GM23338 (cell line): ENCODE results near the gene TENT5D. TPM values are rescaled to one million over a fixed set of nuclear protein-coding genes. Genes with fewer than 3 reads are reported as not detected.

ENCODE experiments used
- ATAC-seq: fragments of 200-7000 bp; cut with Tn5 transposase; 3 replicates; pipeline ENCODE4 v1.9.1; 2020
- DNase-seq: peaks from one replicate; pipeline ENCODE4 v3.0.0-alpha.2; 2015; ENCODE audit warnings: low spot score
- H2AFZ ChIP-seq: fragments of 200-600 bp; sonication (generic); 2 replicates; pipeline ENCODE4 v1.8.0; 2016; ENCODE audit warnings: antibody characterized with exemption, mild to moderate bottlenecking, moderate library complexity
- H3F3A ChIP-seq: fragments of 200-600 bp; sonication (generic); replicated peaks from 2 replicates; pipeline ENCODE4 v1.8.0; 2017; ENCODE audit warnings: antibody characterized with exemption, mixed run types, low read depth
- H3K27ac ChIP-seq: fragments of 200-600 bp; sonication (generic); 2 replicates; pipeline ENCODE4 v1.6.1; 2016; ENCODE audit warnings: low read depth
- H3K27me3 ChIP-seq: fragments of 200-600 bp; sonication (generic); 2 replicates; pipeline ENCODE4 v1.8.0; 2016; ENCODE audit warnings: mild to moderate bottlenecking, mixed run types, moderate library complexity; ENCODE audit not compliant: insufficient read depth
- H3K36me3 ChIP-seq: fragments of 200-600 bp; sonication (generic); 2 replicates; pipeline ENCODE4 v1.8.0; 2016; ENCODE audit warnings: mild to moderate bottlenecking; ENCODE audit not compliant: insufficient read depth
- H3K4me1 ChIP-seq: fragments of 200-600 bp; sonication (generic); 2 replicates; pipeline ENCODE4 v1.8.0; 2016; ENCODE audit warnings: mild to moderate bottlenecking, moderate library complexity; ENCODE audit not compliant: insufficient read depth
- H3K4me2 ChIP-seq: fragments of 200-600 bp; sonication (generic); 2 replicates; pipeline ENCODE4 v1.7.1; 2017; ENCODE audit warnings: mixed run types
- H3K4me3 ChIP-seq: fragments of 200-600 bp; sonication (generic); 2 replicates; pipeline ENCODE4 v1.6.1; 2016; ENCODE audit warnings: mixed run types
- H3K79me2 ChIP-seq: fragments of 200-600 bp; sonication (generic); replicated peaks from 2 replicates; pipeline ENCODE4 v1.8.0; 2017; ENCODE audit warnings: mild to moderate bottlenecking; ENCODE audit not compliant: insufficient read depth
- H3K9me2 ChIP-seq: fragments of 200-600 bp; sonication (generic); 2 replicates; pipeline ENCODE4 v1.8.0; 2017; ENCODE audit not compliant: insufficient read depth
- H4K20me1 ChIP-seq: fragments of 200-600 bp; sonication (generic); replicated peaks from 2 replicates; pipeline ENCODE4 v1.8.0; 2017; ENCODE audit warnings: mild to moderate bottlenecking; ENCODE audit not compliant: insufficient read depth
- H3K27ac Mint-ChIP-seq: 2 replicates; pipeline ENCODE4 v1.8.0; 2020; ENCODE audit warnings: inconsistent platforms, mild to moderate bottlenecking, moderate library complexity, mixed read lengths
- H3K27me3 Mint-ChIP-seq: 3 replicates; pipeline ENCODE4 v1.8.0; 2022; ENCODE audit warnings: low read depth, mild to moderate bottlenecking, moderate library complexity, mixed read lengths, inconsistent platforms; ENCODE audit not compliant: insufficient read depth, poor library complexity
- H3K36me3 Mint-ChIP-seq: 3 replicates; pipeline ENCODE4 v1.8.0; 2021; ENCODE audit warnings: low read depth, mild to moderate bottlenecking, inconsistent platforms, moderate library complexity, mixed read lengths
- H3K4me1 Mint-ChIP-seq: 3 replicates; pipeline ENCODE4 v1.8.0; 2020; ENCODE audit warnings: mild to moderate bottlenecking, inconsistent platforms, mixed read lengths
- H3K4me3 Mint-ChIP-seq: 3 replicates; pipeline ENCODE4 v1.8.0; 2021; ENCODE audit warnings: moderate library complexity, mild to moderate bottlenecking, inconsistent platforms, mixed read lengths
- H3K9me3 Mint-ChIP-seq: 3 replicates; pipeline ENCODE4 v1.8.0; 2020; ENCODE audit warnings: moderate library complexity, mild to moderate bottlenecking, inconsistent platforms, mixed read lengths
- CREB1 ChIP-seq: fragments of 250-450 bp; sonication (Bioruptor Pico); IDR thresholded peaks from 2 replicates; pipeline ENCODE4 v1.5.0; 2020; ENCODE audit warnings: low read depth, mild to moderate bottlenecking, moderate library complexity
- CTCF ChIP-seq, 2 experiments: fragments of 200-600 bp in 1 of 2; sonication (generic) in 1 of 2; conservative IDR thresholded peaks; 2 replicates each; pipeline versions ENCODE4 v1.5.1 to v1.6.1; 2016 to 2017; ENCODE audit warnings: antibody characterized with exemption in 2 of 2, low read depth in 2 of 2, mild to moderate bottlenecking in 2 of 2, moderate library complexity in 1 of 2
- ETS1 ChIP-seq: IDR thresholded peaks from 2 replicates; pipeline ENCODE4 v1.6.1; 2016; ENCODE audit warnings: antibody characterized with exemption
- EZH2 ChIP-seq: fragments of 200-600 bp; sonication (generic); IDR thresholded peaks from one replicate; pipeline ENCODE4 v1.8.0; 2017; ENCODE audit warnings: antibody characterized with exemption, mild to moderate bottlenecking, low read depth; ENCODE audit not compliant: unreplicated experiment
- EZH2phosphoT487 ChIP-seq: fragments of 200-600 bp; sonication (generic); IDR thresholded peaks from one replicate; pipeline ENCODE4 v1.8.1; 2018; ENCODE audit warnings: antibody characterized with exemption; ENCODE audit not compliant: unreplicated experiment
- JUNB ChIP-seq: IDR thresholded peaks from one replicate; pipeline ENCODE4 v1.6.1; 2016; ENCODE audit warnings: antibody characterized with exemption; ENCODE audit not compliant: unreplicated experiment
- NANOG ChIP-seq: IDR thresholded peaks from 2 replicates; pipeline ENCODE4 v1.6.1; 2016; ENCODE audit warnings: antibody characterized with exemption, borderline replicate concordance
- POLR2AphosphoS5 ChIP-seq: IDR thresholded peaks from 2 replicates; pipeline ENCODE4 v1.6.1; 2016; ENCODE audit warnings: antibody characterized with exemption, low read depth
- REST ChIP-seq: IDR thresholded peaks from one replicate; pipeline ENCODE4 v1.6.1; 2018; ENCODE audit warnings: antibody characterized with exemption; ENCODE audit not compliant: unreplicated experiment
- STAT1 ChIP-seq: IDR thresholded peaks from one replicate; pipeline ENCODE4 v1.6.1; 2016; ENCODE audit warnings: antibody characterized with exemption; ENCODE audit not compliant: unreplicated experiment
- ZNF114 ChIP-seq: fragments of 250-450 bp; sonication (Bioruptor Pico); IDR thresholded peaks from 2 replicates; pipeline ENCODE4 v1.5.0; 2020; ENCODE audit warnings: mild to moderate bottlenecking, moderate library complexity
- ZNF331 ChIP-seq: fragments of 250-450 bp; sonication (Bioruptor Pico); IDR thresholded peaks from 2 replicates; pipeline ENCODE4 v1.5.0; 2020; ENCODE audit warnings: low read depth, mild to moderate bottlenecking, moderate library complexity
- polyA plus RNA-seq: library from polyadenylated mRNA; unstranded; fragments of >200 nt; fragmentation: Nextera tagmentation; extraction: Ambion mirVana; gene quantifications from 2 replicates; pipeline ENCODE4 v1.2.1, GENCODE V29; 2016
- total RNA-seq: library from RNA; depleted of rRNA; stranded (reverse); fragments of >200 nt; shearing (Covaris generic); gene quantifications from 2 replicates; pipeline ENCODE4 v1.2.3, GENCODE V29; 2014
- TF ChIP-seq, protein P1 (sequence below): fragments of 250-450 bp; sonication (Bioruptor Pico); IDR thresholded peaks from 2 replicates; pipeline ENCODE4 v1.5.0; 2020; ENCODE audit warnings: mild to moderate bottlenecking, moderate library complexity

Gene TENT5D
- total and polyA plus RNA-seq, 2 experiments from 2014 or later: 0.10 TPM; not detected in 1

DNA sequence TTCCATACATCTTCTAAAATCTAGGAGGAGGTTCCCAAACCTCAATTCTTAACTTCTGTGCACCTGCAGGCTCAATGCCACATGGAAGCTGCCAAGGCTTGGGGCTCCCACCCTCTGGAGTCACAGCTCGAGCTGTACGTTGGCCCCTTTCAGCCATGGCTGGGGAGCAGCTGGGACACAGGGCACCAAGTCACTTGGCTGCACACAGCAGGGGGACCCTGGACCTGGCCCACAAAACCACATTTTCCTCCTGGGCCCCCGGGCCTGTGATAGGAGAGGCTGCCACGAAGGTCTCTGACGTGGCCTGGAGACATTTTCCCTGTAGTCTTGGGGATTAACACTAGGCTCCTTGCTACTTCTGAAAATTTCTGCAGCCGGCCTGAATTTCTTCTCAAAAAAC, 8.2 kb upstream of the TENT5D start:
- H3K4me3 ChIP-seq: no peak overlapping the region
- no peaks in the 10 kb centered on the region for H3K4me1 ChIP-seq
- peaks cover 7% of the 10 kb centered on the region; the same call in 2 of the 3 replicates for H3K9me3 Mint-ChIP-seq
- ATAC-seq: no peak
- H3K36me3 Mint-ChIP-seq: no peaks in the 10 kb centered on the region; the same call in 2 of the 3 replicates
- H3K4me3 Mint-ChIP-seq: no peak overlapping the region
- no peak for DNase-seq
- no peaks in the 10 kb centered on the region for H3K27me3 ChIP-seq
- H3K27ac Mint-ChIP-seq: no peak overlapping the region
- no peak overlapping the region for H3K27ac ChIP-seq
- H3K27me3 Mint-ChIP-seq: no peaks in the 10 kb centered on the region
- H3F3A ChIP-seq: no peaks in the 10 kb centered on the region
- no peaks in the 10 kb centered on the region for H3K79me2 ChIP-seq
- no peaks in the 10 kb centered on the region for H3K4me1 Mint-ChIP-seq
- H4K20me1 ChIP-seq: no peaks in the 10 kb centered on the region
- no peak overlapping the region for H3K4me2 ChIP-seq
- no peaks in the 10 kb centered on the region for H3K9me2 ChIP-seq
- no peak overlapping the region for H2AFZ ChIP-seq
- H3K36me3 ChIP-seq: no peaks in the 10 kb centered on the region
- TF ChIP-seq STAT1: no peak
- no peak for TF ChIP-seq ZNF114 (CRISPR knock-in tag)
- TF ChIP-seq EZH2: no peak
- TF ChIP-seq CREB1 (CRISPR knock-in tag): no peak
- TF ChIP-seq ZNF331 (CRISPR knock-in tag): no peak
- TF ChIP-seq CTCF (conservative IDR thresholded peaks at IDR 0.05; ENCODE audit: low read depth in 2 of 2): no peak
- no peak for TF ChIP-seq EZH2phosphoT487
- no peak for TF ChIP-seq JUNB
- TF ChIP-seq, protein P1, sequence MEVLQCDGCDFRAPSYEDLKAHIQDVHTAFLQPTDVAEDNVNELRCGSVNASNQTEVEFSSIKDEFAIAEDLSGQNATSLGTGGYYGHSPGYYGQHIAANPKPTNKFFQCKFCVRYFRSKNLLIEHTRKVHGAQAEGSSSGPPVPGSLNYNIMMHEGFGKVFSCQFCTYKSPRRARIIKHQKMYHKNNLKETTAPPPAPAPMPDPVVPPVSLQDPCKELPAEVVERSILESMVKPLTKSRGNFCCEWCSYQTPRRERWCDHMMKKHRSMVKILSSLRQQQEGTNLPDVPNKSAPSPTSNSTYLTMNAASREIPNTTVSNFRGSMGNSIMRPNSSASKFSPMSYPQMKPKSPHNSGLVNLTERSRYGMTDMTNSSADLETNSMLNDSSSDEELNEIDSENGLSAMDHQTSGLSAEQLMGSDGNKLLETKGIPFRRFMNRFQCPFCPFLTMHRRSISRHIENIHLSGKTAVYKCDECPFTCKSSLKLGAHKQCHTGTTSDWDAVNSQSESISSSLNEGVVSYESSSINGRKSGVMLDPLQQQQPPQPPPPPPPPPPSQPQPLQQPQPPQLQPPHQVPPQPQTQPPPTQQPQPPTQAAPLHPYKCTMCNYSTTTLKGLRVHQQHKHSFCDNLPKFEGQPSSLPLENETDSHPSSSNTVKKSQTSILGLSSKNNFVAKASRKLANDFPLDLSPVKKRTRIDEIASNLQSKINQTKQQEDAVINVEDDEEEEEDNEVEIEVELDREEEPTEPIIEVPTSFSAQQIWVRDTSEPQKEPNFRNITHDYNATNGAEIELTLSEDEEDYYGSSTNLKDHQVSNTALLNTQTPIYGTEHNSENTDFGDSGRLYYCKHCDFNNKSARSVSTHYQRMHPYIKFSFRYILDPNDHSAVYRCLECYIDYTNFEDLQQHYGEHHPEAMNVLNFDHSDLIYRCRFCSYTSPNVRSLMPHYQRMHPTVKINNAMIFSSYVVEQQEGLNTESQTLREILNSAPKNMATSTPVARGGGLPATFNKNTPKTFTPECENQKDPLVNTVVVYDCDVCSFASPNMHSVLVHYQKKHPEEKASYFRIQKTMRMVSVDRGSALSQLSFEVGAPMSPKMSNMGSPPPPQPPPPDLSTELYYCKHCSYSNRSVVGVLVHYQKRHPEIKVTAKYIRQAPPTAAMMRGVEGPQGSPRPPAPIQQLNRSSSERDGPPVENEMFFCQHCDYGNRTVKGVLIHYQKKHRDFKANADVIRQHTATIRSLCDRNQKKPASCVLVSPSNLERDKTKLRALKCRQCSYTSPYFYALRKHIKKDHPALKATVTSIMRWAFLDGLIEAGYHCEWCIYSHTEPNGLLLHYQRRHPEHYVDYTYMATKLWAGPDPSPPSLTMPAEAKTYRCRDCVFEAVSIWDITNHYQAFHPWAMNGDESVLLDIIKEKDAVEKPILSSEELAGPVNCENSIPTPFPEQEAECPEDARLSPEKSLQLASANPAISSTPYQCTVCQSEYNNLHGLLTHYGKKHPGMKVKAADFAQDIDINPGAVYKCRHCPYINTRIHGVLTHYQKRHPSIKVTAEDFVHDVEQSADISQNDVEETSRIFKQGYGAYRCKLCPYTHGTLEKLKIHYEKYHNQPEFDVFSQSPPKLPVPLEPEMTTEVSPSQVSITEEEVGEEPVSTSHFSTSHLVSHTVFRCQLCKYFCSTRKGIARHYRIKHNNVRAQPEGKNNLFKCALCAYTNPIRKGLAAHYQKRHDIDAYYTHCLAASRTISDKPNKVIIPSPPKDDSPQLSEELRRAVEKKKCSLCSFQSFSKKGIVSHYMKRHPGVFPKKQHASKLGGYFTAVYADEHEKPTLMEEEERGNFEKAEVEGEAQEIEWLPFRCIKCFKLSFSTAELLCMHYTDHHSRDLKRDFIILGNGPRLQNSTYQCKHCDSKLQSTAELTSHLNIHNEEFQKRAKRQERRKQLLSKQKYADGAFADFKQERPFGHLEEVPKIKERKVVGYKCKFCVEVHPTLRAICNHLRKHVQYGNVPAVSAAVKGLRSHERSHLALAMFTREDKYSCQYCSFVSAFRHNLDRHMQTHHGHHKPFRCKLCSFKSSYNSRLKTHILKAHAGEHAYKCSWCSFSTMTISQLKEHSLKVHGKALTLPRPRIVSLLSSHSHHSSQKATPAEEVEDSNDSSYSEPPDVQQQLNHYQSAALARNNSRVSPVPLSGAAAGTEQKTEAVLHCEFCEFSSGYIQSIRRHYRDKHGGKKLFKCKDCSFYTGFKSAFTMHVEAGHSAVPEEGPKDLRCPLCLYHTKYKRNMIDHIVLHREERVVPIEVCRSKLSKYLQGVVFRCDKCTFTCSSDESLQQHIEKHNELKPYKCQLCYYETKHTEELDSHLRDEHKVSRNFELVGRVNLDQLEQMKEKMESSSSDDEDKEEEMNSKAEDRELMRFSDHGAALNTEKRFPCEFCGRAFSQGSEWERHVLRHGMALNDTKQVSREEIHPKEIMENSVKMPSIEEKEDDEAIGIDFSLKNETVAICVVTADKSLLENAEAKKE (CRISPR knock-in tag): no peak
- no peak for TF ChIP-seq ETS1
- TF ChIP-seq REST: no peak
- TF ChIP-seq NANOG: no peak
- no peak for TF ChIP-seq POLR2AphosphoS5
